Measurements from ENCODE around the gene PCSK2. TPM values are rescaled to one million over a fixed set of nuclear protein-coding genes. Genes with fewer than 3 reads are reported as not detected.

The PCSK2 gene
- total RNA-seq, 1 donor from 2014 or later, result not detected

GRCh38 chr20:17399303-17399985 lies 172.6 kb downstream of the PCSK2 start:
- DNase-seq (ENCODE audit: low read depth), result no peak
- TF ChIP-seq, protein P1, sequence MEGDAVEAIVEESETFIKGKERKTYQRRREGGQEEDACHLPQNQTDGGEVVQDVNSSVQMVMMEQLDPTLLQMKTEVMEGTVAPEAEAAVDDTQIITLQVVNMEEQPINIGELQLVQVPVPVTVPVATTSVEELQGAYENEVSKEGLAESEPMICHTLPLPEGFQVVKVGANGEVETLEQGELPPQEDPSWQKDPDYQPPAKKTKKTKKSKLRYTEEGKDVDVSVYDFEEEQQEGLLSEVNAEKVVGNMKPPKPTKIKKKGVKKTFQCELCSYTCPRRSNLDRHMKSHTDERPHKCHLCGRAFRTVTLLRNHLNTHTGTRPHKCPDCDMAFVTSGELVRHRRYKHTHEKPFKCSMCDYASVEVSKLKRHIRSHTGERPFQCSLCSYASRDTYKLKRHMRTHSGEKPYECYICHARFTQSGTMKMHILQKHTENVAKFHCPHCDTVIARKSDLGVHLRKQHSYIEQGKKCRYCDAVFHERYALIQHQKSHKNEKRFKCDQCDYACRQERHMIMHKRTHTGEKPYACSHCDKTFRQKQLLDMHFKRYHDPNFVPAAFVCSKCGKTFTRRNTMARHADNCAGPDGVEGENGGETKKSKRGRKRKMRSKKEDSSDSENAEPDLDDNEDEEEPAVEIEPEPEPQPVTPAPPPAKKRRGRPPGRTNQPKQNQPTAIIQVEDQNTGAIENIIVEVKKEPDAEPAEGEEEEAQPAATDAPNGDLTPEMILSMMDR (conservative IDR thresholded peaks at IDR 0.05; ENCODE audit: low read depth, low read length), result no peak
- no peak overlapping the region for H3K4me3 ChIP-seq (ENCODE audit: low read depth, low read length)

DNA sequence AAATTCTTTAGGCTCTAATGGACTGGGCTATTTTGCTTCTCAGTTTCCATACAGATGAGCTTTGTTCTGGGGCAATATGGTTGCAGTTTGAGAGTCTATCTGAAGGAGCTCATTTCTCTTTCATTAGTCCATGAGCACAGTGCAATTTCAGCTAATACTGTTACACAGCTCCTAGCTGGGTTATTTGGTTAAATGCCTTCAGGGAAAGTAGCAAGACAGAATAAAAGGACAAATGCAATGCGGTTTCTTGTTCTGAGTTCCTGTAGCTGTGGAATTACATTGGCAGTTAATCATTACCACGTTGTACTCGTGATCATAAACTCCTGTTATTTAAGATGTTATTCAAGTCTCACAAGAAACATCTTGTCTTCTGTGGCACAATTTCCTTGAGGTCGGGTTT lies 176.6 kb downstream of the PCSK2 start:
- H3K4me3 ChIP-seq (ENCODE audit: low read depth, low read length), result no peak overlapping the region
- peak; percentile 33 for DNase-seq (ENCODE audit: low read depth)
- TF ChIP-seq, protein P1 (conservative IDR thresholded peaks at IDR 0.05; ENCODE audit: low read depth, low read length), result no peak

DNA sequence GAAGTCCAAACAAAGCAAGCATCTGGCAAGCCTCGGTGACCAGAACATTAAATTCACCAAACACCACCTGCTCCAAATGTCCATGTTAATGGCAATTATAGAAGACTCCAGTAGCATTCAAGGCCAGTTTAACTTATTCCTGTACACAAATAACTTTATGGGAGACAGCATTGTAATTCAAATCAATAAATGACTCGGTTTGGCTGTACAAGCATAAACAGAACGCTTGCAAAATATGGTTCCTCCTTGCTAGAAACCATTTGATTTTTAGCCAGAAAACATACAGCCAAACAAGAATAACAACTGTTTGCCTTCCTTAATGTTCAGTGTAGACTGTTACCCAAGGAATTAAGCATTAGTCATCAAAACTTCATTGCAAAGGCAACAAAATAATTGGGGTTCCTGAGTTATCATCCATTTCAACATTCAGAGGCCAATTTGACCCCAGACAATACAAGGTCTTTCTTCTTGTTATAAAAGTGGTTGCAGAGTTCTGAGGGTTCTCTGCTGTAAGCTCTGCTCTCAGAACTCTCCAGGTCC lies 179.3 kb downstream of the PCSK2 start:
- no peak for DNase-seq (ENCODE audit: low read depth)
- H3K4me3 ChIP-seq (ENCODE audit: low read depth, low read length), result no peak overlapping the region
- TF ChIP-seq, protein P1 (conservative IDR thresholded peaks at IDR 0.05; ENCODE audit: low read depth, low read length), result no peak

GRCh38 chr20:17407550-17407949 lies 180.7 kb downstream of the PCSK2 start:
- TF ChIP-seq, protein P1 (conservative IDR thresholded peaks at IDR 0.05; ENCODE audit: low read depth, low read length), result no peak
- DNase-seq (ENCODE audit: low read depth), result no peak
- H3K4me3 ChIP-seq (ENCODE audit: low read depth, low read length), result no peak overlapping the region

DNA sequence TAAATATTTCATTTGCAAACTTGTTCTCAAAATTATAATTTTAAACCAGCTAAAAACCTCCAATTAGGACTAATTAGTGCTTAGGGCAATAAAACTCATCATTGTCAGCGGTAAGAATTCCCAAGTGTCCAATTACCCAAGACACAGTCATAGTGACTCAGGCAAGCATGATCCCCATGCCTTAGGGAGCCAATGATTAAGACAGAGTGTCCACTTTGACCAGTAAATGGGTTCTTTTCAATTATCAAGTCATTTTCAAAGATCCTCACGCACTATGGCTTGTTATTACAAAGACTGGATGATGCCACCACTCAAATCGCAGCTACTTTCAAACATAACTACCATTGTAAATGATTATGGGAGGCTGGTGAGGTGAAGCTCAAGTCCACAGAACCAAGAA lies 190.4 kb downstream of the PCSK2 start:
- no peak for DNase-seq (ENCODE audit: low read depth)
- TF ChIP-seq, protein P1 (conservative IDR thresholded peaks at IDR 0.05; ENCODE audit: low read depth, low read length), result no peak
- H3K4me3 ChIP-seq (ENCODE audit: low read depth, low read length), result no peak overlapping the region

- TF ChIP-seq, protein P1 (conservative IDR thresholded peaks at IDR 0.05; ENCODE audit: low read depth, low read length), result no peak
Measured at GRCh38 chr20:17418737-17419136, 191.9 kb downstream of the PCSK2 start.

More at GRCh38 chr20:17418737-17419136, 191.9 kb downstream of the PCSK2 start:
- no peak for DNase-seq (ENCODE audit: low read depth)
- H3K4me3 ChIP-seq (ENCODE audit: low read depth, low read length), result no peak overlapping the region

Measured in epithelial cell of proximal tubule (primary cell).